GM18511 (cell line): ENCODE measurements around the gene LRIT3.
A peak's percentile ranks its signal among the peaks of the same experiment; 100 is the strongest.

Experiments used
- ATAC-seq: cut with Tn5 transposase; IDR thresholded peaks from one replicate; pipeline ENCODE4 v1.9.1; 2021; ENCODE audit warnings: mild to moderate bottlenecking, moderate library complexity; ENCODE audit not compliant: unreplicated experiment

LRIT3 gene

DNA sequence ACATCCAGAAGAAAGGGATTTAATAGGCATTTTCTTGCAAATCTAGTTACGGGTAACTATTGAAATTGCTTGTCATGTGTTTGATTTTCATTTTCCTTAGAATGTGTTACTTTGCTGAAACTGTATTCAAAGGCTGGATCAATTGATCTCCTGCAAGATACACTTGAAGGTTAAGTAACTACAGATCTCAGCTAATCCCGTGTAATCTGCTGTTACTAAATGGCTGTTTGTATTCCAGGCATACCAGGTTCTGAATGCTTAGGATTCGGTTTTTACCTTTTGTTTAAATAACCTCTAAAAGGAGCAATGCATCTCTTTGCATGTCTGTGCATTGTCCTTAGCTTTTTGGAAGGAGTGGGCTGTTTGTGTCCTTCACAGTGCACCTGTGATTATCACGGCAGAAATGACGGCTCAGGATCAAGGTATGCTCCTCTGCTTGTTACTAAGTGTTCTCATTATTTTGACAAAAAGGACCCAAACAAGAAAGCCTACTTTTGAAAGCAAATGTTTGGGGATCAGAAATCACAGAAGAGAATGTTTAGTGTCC is at the start of gene LRIT3:
TSS of gene LRIT3 (plus strand) at position 212 of the 547 bp plus-strand sequence. CDS start at position 307, 95 bp downstream.
- ATAC-seq: no peak

DNA sequence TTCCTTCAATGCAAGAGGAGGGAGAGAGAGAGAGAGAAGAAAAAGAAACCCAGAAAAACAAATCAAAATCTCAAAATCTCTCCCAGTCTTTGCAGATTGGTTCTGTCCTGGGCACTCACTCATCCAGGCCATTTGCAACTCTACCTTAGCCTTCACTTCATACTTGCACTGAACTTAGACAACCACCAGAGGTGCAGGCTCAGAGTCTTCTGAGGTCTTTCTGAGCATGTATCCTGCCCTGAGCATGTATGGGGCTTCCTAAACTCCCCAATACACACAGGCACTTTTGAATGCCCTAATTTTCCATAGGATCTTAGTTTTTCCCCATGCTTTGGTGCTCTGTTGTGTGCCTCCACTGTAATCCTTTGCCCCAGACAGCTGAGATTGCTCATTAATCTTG is 49.0 kb upstream of the LRIT3 start:
- no peak for ATAC-seq

DNA sequence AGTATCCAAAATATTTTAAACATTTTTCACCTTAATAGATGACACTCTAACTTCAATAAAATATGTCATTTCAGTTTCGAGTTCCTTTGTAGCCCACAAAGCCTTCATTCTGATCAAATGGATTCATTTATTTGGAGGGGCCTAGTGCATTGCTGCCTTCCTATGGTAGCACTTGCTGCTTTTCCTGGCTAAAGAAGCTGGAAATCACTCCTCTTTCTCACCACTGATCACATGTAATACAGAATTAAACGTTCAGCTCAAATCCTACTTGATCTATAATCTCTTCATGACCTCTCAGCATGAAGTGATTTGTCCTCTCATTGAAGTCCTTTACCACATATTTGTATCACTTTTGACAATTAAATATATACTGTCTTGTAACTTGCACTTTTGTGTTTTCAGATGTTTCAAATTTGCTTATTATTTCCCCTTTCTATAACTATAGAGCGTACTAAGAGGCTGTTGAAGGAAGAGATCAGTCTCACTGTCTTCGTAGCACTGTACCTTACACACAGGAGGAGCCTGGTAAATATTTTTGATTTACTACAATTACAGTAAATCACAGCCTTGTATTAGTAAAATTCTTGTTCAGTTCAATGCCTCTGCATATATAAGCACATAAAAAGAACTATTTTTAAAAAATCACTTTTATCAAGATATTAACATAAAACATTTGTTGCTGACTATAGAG is 46.7 kb upstream of the LRIT3 start:
- ATAC-seq: no peak

DNA sequence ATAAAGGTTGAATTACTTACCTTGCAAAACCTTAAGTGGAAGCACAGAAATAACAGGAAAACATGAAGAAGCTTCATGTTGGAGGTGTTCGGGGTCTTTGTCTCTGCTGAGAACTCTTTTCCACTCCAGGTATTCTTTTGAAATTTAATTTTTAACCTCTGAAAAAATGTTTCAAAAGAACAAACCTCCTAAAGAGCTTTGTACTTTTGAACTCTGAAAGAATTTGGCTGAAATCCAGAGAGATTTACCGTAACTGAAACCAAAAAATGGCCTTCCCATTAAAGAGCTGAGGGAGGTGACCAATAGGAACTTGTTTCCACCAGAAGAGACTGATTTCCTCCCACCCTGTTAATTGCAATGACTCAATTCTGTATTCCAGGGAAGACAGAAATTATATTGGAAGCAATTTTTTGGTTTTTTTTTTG is 46.0 kb upstream of the LRIT3 start, which contains the start of gene CFI:
TSS of gene CFI (minus strand) at position 105 of the 425 bp plus-strand sequence. CDS start at position 77, 28 bp downstream.
- no peak for ATAC-seq

DNA sequence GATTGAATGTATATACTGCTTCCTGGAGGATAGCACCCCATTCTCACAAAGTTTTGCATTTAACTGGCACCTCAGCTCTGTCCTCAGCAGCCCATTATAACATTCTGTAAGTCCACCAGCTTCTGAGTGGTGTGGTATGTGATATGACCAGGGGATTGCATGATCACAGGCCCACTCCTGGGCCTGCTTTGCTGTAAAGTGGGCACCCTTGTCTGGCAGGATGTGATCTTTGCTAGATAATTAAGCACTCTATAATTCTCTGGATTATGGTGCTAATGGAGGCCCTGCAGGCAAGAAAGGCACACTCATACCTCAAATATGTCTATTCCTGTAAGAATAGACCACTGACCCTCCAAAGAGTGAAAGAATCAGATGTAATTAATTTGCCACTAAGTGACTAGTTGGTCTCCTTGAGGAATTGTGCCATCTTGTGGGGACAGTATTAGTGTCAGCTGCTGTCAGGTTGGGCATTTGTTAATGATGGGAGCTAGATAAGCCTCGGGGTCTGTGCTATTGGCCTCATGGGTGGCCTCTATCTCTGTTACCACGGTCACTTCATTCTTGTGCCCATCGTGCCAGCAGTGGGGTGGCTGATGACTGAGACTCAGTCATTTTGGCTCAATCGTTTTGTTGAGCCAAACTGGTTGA is 43.9 kb upstream of the LRIT3 start:
- peak; percentile 82 for ATAC-seq

DNA sequence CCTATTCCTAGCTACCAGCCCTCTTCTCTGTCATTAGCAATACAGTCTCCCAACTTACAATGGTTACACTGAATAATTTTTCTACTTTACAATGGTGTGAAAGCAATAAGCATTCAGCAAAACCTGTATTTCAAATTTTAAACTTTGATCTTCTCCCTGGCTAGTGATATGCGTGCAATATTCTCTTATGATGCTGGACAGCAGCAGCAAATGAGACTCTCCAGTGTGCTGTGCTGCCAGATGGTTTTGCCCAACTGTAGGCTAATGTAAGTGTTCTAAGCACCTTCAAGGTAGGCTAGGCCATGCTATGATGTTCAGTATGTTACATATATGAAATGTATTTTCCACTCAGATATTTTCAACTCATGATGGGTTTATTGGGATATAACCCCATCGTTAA is 38.3 kb upstream of the LRIT3 start:
- ATAC-seq: no peak

GRCh38 chr4:109810552-109811387 is 37.1 kb upstream of the LRIT3 start:
- ATAC-seq: no peak

DNA sequence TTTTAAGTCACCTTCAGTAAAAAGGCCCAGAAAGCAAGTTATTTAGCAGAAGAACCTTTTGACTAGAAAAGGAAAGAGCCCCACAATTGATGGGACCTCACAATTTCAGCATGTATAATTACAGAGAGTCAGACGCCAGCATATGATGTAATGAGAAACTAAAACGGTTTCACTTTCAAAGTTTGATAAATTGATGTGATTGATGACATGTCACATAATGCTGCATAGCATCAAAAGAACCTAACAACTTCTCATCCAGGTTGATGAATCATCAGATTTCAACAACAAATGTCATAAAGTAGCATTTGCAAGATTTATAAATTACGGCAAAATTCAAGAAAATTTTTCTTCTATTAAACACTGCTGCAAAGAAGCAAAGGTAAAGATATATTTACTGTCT is 36.2 kb upstream of the LRIT3 start:
- no peak for ATAC-seq

- peak; percentile 99 for ATAC-seq
Measured at GRCh38 chr4:109815151-109816081, 32.5 kb upstream of the LRIT3 start, which contains the start of gene GAR1. Gene GAR1 (plus strand): TSS chr4:109815762. CDS start chr4:109816165, 403 bp downstream.

DNA sequence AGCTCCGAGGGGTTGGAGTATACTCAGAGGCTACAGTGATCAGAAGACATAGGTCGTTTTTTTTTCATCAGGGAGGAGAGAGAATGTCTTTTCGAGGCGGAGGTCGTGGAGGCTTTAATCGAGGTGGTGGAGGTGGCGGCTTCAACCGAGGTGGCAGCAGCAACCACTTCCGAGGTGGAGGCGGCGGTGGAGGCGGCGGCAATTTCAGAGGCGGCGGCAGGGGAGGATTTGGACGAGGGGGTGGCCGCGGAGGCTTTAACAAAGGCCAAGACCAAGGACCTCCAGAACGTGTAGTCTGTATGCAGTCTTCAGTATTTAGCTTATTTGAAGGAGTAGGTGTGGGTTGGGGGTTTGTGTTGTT is 31.8 kb upstream of the LRIT3 start:
- ATAC-seq: peak; percentile 4

DNA sequence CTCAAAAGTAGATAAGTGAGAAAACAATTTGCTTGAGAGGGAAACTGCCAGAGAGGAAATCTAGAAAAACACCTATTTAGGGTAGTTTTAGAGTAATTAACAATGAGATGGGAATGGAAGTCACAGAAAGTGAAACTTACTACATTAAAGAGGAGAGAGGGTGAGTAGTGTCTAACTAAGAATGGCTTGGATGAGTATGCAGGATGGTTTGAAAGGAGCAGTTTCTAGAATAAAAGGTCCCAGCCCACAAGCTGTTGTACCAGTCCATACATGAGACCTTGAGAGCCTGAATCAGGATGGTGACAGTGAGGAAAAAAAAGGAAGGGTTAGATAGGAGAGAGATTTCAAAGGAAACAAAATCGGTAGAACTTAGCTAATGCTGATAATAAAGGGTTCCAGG is 31.0 kb upstream of the LRIT3 start:
- ATAC-seq: no peak

DNA sequence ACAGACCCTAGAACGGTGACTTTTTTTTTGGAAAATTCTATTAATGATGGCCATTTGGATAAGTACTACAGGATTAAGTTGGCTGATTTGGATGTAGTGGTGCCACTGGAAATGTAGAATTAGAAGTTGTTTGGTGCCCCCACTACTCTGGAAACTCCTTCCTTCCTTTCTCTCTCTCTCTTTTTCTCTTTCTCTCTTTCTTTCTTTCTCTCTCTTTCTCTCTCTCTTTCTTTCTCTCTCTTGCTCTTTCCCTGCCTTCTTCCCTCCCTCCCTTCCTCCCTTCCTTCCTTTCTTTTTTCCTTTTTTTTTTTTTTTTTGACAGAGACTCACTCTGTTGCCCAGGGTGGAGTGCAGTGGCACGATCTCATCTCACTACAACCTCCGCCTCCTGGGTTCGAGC is 29.6 kb upstream of the LRIT3 start:
- ATAC-seq: no peak

DNA sequence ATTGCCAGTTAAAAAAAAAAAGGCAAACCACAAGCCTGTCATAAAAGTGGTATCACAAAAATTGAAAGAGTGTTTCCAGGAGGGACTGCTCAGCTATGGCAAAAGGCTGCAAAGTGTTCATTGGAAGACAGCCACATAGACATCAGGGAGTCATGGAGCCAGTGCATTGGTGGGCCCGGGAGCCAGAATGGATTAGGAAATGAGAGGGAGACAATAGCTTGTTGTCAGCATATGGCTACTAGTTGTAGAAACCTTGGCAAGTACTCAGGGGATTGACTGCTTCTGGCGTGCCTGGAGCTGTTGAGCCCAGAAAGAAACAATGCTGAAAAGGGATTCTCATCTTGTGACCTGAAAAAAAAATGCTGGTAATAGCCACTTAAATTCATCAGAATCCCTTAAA is 27.3 kb upstream of the LRIT3 start:
- ATAC-seq: no peak

DNA sequence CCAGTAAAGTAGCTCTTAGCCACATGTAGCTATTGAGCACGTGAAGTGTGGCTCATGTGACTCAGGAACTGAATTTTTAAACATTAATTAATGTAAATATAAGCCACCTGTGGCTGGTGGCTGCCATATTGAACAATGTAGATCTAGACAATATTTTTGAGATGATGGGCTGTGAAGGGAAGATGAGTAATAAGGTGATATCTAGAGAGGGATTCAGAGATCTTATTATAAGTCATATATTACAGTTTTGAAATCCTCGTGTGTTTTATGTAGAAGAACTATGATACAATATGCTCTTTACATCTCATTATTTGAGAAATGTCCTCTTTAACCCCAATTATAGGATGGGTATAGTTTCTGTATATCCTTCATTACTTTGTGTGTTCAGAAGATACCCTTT is 26.7 kb upstream of the LRIT3 start:
- no peak for ATAC-seq

GRCh38 chr4:109826719-109827118 is 21.2 kb upstream of the LRIT3 start:
- ATAC-seq: peak; percentile 75

GRCh38 chr4:109827672-109828071 is 20.2 kb upstream of the LRIT3 start, which contains the start of gene RRH:
Gene RRH (plus strand): TSS chr4:109827972. CDS start chr4:109828028, 56 bp downstream.
- ATAC-seq: no peak

DNA sequence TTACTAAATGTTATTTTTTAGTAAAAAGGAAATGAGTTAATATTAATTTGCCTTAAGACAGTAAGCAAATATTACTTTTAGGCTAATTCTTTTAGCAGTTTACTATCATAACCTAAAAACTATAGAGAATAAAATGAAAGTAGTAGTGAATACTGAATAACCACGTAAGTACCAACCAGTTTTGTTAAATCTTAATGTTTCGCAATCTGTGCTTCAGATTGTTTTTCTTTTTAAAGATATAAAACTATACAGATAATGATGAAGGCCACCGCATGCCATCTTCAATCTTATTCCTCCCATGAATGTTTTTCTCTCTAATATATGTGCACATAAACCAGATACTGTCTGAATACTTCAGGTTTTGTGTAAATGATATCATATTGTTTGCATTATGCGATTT is 14.2 kb upstream of the LRIT3 start:
- ATAC-seq: no peak

DNA sequence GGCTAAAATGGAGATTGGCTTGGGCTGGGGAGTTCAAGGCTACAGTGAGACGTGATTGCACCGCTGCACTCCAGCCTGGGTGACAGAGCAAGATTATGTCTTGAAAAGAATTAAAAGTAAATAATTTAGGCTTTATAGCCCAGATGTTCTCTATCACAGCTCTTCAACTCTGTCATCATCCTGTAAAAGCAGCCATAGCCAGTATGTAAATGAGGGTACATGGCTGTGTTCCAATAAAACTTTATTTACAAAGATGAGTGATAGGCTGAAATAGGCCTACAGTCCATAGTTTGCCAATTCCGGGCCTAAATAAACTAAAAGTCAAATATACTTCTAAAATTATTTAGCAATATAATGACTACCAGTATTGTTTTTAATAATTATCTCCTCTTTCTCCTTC is 10.9 kb upstream of the LRIT3 start:
- no peak for ATAC-seq

- ATAC-seq: no peak
Measured at GRCh38 chr4:109846395-109847098, 1.4 kb upstream of the LRIT3 start.
